ENCODE measurements around the gene PCBP3.

PCBP3 gene

GRCh38 chr21:45963232-45963570 lies 319.7 kb downstream of the PCBP3 start:
- TF ChIP-seq CTCF (IDR thresholded peaks at IDR 0.05; ENCODE audit: low read depth, low read length, missing control alignments), result no peak
- DNase-seq (ENCODE audit: extremely low read depth, low read depth), result no peak
- no peak overlapping the region for H3K4me3 ChIP-seq (replicated peaks; ENCODE audit: low read depth, low read length)

- no peak for TF ChIP-seq CTCF (IDR thresholded peaks at IDR 0.05; ENCODE audit: low read depth, low read length, missing control alignments)
- no peak for DNase-seq (ENCODE audit: extremely low read depth, low read depth)
- H3K4me3 ChIP-seq (replicated peaks; ENCODE audit: low read depth, low read length), result no peak overlapping the region
Observed at GRCh38 chr21:45964649-45965048, 321.1 kb downstream of the PCBP3 start.

- TF ChIP-seq CTCF (IDR thresholded peaks at IDR 0.05; ENCODE audit: low read depth, low read length, missing control alignments), result no peak
- DNase-seq (ENCODE audit: extremely low read depth, low read depth), result no peak
- no peak overlapping the region for H3K4me3 ChIP-seq (replicated peaks; ENCODE audit: low read depth, low read length)
Observed at GRCh38 chr21:45965084-45965809, 321.7 kb downstream of the PCBP3 start.

GRCh38 chr21:45966791-45967394 lies 323.4 kb downstream of the PCBP3 start:
- DNase-seq (ENCODE audit: extremely low read depth, low read depth), result no peak
- no peak for TF ChIP-seq CTCF (IDR thresholded peaks at IDR 0.05; ENCODE audit: low read depth, low read length, missing control alignments)
- no peak overlapping the region for H3K4me3 ChIP-seq (replicated peaks; ENCODE audit: low read depth, low read length)

- TF ChIP-seq CTCF (IDR thresholded peaks at IDR 0.05; ENCODE audit: low read depth, low read length, missing control alignments), result no peak
- DNase-seq (ENCODE audit: extremely low read depth, low read depth), result no peak
- no peak overlapping the region for H3K4me3 ChIP-seq (replicated peaks; ENCODE audit: low read depth, low read length)
Observed at GRCh38 chr21:45969921-45970673, 326.6 kb downstream of the PCBP3 start.

GRCh38 chr21:45970674-45971615 lies 327.4 kb downstream of the PCBP3 start:
- no peak overlapping the region; the same call in 1 of the 2 replicates for H3K4me3 ChIP-seq (replicated peaks; ENCODE audit: low read depth, low read length)
- no peak for DNase-seq (ENCODE audit: extremely low read depth, low read depth)
- TF ChIP-seq CTCF (IDR thresholded peaks at IDR 0.05; ENCODE audit: low read depth, low read length, missing control alignments), result peak; percentile 93

All from HFF-Myc (cell line).